HepG2 (cell line): ENCODE results near the gene EBLN2. TPM values are rescaled to one million over a fixed set of nuclear protein-coding genes. Genes with fewer than 3 reads are reported as not detected.
A peak's percentile ranks its signal among the peaks of the same experiment; 100 is the strongest.

ENCODE experiments used
- ATAC-seq: fragments of 200-7000 bp; cut with Tn5 transposase; 3 replicates; pipeline ENCODE4 v1.9.1; 2020; ENCODE audit warnings: mild to moderate bottlenecking, moderate library complexity
- Bru-seq: library from RNA; stranded (reverse); fragments of 400-500 nt; gene quantifications from one replicate; lab custom pipeline; 2021; lab: Mats Ljungman, UMichigan
- BruChase-seq, 2 experiments: library from RNA; stranded (reverse); fragments of 400-500 nt; gene quantifications; one replicate each; lab custom pipeline; 2021; lab: Mats Ljungman, UMichigan
- BruUV-seq: library from RNA; stranded (reverse); fragments of 400-500 nt; replicated peaks from 2 replicates; lab custom pipeline; 2021; lab: Mats Ljungman, UMichigan
- CTCF ChIA-PET: fragments of 300-600 bp; formaldehyde crosslinking; extraction: SDS; loops from one replicate; lab custom pipeline; 2021; ENCODE audit warnings: low total read pairs, inconsistent platforms, low intra/inter-chr PET ratio; lab: Yijun Ruan, JAX
- POLR2A ChIA-PET: fragments of 350-600 bp; sonication (Branson Sonifier 250); formaldehyde crosslinking; loops from one replicate; lab custom pipeline; 2020; ENCODE audit warnings: antibody characterized with exemption, inconsistent platforms; lab: Yijun Ruan, JAX
- DNase-seq: peaks from one replicate; pipeline ENCODE4 v3.0.0-alpha.2; 2015; ENCODE audit warnings: low spot score
- FAIRE-seq: peaks from 3 replicates; lab custom pipeline; 2011; peaks lifted over from hg19 to GRCh38; lab: Jason Lieb, UNC
- H2AFZ ChIP-seq: one replicate; pipeline ENCODE4 v1.6.1; 2011; ENCODE audit warnings: low read length, inconsistent platforms
- H3K27ac ChIP-seq: fragments of 300-600 bp; 3 replicates; pipeline ENCODE4 v1.8.0; 2011; ENCODE audit warnings: mixed run types, mild to moderate bottlenecking, mixed read lengths, low read length, inconsistent platforms; ENCODE audit not compliant: insufficient read depth; ENCODE audit errors: extremely low read length
- H3K27me3 ChIP-seq, 2 experiments: fragments of 200-600 bp in 1 of 2; 2 replicates in 1 of 2; 3 replicates in 1 of 2; pipeline versions ENCODE4 v1.6.0 to v1.8.0; 2011; ENCODE audit warnings: low read length in 2 of 2, mild to moderate bottlenecking in 2 of 2, moderate library complexity in 2 of 2, inconsistent platforms in 1 of 2; ENCODE audit not compliant: insufficient read depth in 2 of 2, control insufficient read depth in 1 of 2
- H3K36me3 ChIP-seq, 2 experiments: fragments of 200-600 bp in 1 of 2; replicated peaks in 1 of 2; 2 replicates in 1 of 2; 3 replicates in 1 of 2; pipeline versions ENCODE4 v1.5.1 to v1.8.0; 2011; ENCODE audit warnings: low read length in 2 of 2, inconsistent platforms in 1 of 2; ENCODE audit not compliant: insufficient read depth in 2 of 2, control insufficient read depth in 1 of 2
- H3K4me1 ChIP-seq: 2 replicates; pipeline ENCODE4 v1.5.1; 2012; ENCODE audit warnings: low read length, inconsistent platforms; ENCODE audit not compliant: insufficient read depth
- H3K4me2 ChIP-seq: 2 replicates; pipeline ENCODE4 v1.6.0; 2011; ENCODE audit warnings: low read depth, low read length, inconsistent platforms
- H3K4me3 ChIP-seq, 3 experiments: fragments of 200-600 bp in 1 of 3; sonication (generic), shearing (Covaris generic) in 1 of 3; replicated peaks in 1 of 3; 2 replicates each; pipeline ENCODE4 v1.5.1; 2011 to 2016; ENCODE audit warnings: low read length in 3 of 3, inconsistent platforms in 2 of 3, low read depth in 2 of 3, mild to moderate bottlenecking in 2 of 3, control low read depth in 1 of 3, mixed read lengths in 1 of 3; ENCODE audit not compliant: insufficient read depth in 1 of 3
- H3K79me2 ChIP-seq: one replicate; pipeline ENCODE4 v1.6.1; 2011; ENCODE audit warnings: low read length, inconsistent platforms; ENCODE audit not compliant: insufficient read depth
- H3K9ac ChIP-seq: 2 replicates; pipeline ENCODE4 v1.6.0; 2011; ENCODE audit warnings: mild to moderate bottlenecking, low read depth, low read length, inconsistent platforms; ENCODE audit not compliant: insufficient read depth
- H3K9me3 ChIP-seq: 2 replicates; pipeline ENCODE4 v1.5.1; 2012; ENCODE audit warnings: mild to moderate bottlenecking, low read length
- H4K20me1 ChIP-seq: 2 replicates; pipeline ENCODE4 v1.6.0; 2011; ENCODE audit warnings: inconsistent platforms, mild to moderate bottlenecking, low read length, moderate library complexity; ENCODE audit not compliant: insufficient read depth
- KDM1A ChIP-seq: IDR thresholded peaks from 2 replicates; pipeline ENCODE4 v1.6.1; 2016; ENCODE audit warnings: missing compliant biosample characterization
- ZBTB21 ChIP-seq: sonication (generic); formaldehyde crosslinking; IDR thresholded peaks from 2 replicates; pipeline ENCODE4 v1.4.0; 2020; ENCODE audit warnings: missing genetic modification reagents
- WGBS: methylation state at CpG from one replicate; pipeline ENCODE4 v1.1.6; 2017; ENCODE audit warnings: low lambda C conversion rate; 5-methylcytosine and 5-hydroxymethylcytosine counted together
- in situ Hi-C: cut with HindIII; loops from 2 replicates; pipeline ENCODE4 v1.10.0; 2017; ENCODE audit warnings: low pct_unique_long_range_greater_than_20kb; ENCODE audit not compliant: extremely low pct_ligation_motif_present
- intact Hi-C: fragments of 100-400 bp; cut with micrococcal nuclease; formaldehyde crosslinking; loops from one replicate; pipeline ENCODE4 v1.10.0; 2022; ENCODE audit not compliant: unreplicated experiment
- long read RNA-seq, 2 experiments: library from RNA in 1 of 2; library from polyadenylated mRNA in 1 of 2; stranded (forward) in 1 of 2; unstranded in 1 of 2; transcript quantifications; one replicate each; pipeline ENCODE4 v2.0.0, GENCODE V29; 2019 to 2022
- polyA minus RNA-seq, 3 experiments: library from RNA; depleted of rRNA, polyadenylated mRNA; stranded (reverse); fragments of >200 nt; gene quantifications; 2 replicates each; pipeline ENCODE4 v1.2.3, GENCODE V29; 2011; ENCODE audit warnings: low replicate concordance in 1 of 3
- polyA plus RNA-seq, 8 experiments: library from polyadenylated mRNA; depleted of rRNA in 3 of 8; stranded (reverse) in 7 of 8; unstranded in 1 of 8; fragments of >200 nt; fragmentation: Illumina TruSeq in 4 of 8; extraction: Trizol in 4 of 8; gene quantifications; 2 replicates each; pipeline versions ENCODE4 v1.2.1 to v1.2.3, GENCODE V29; 2011 to 2016; ENCODE audit warnings: low read depth in 4 of 8, missing spikeins in 1 of 8, mixed read lengths in 1 of 8; ENCODE audit not compliant: insufficient read depth in 1 of 8
- total RNA-seq, 5 experiments: library from RNA; depleted of rRNA; stranded (reverse); fragments of >200 nt; fragmentation: Illumina TruSeq; extraction: Trizol; gene quantifications; 2 replicates each; pipeline ENCODE4 v1.2.3, GENCODE V29; 2016; ENCODE audit warnings: low read depth in 1 of 5
- TF ChIP-seq, protein P1 (sequence below): sonication (generic); formaldehyde crosslinking; IDR thresholded peaks from 2 replicates; pipeline ENCODE4 v1.4.0; 2020; ENCODE audit warnings: missing genetic modification reagents, borderline replicate concordance

EBLN2 gene
- total RNA-seq (2016; rRNA removed; fragmentation: Illumina TruSeq; extraction: Trizol) (1.3 and 8.3 TPM in 2 replicates), polyA plus RNA-seq (2011; rRNA removed) (2.6 and 3.3 TPM in 2 replicates), polyA minus RNA-seq (2011; rRNA and poly(A)+ RNA removed; ENCODE audit: low replicate concordance) (6.9 and 7.2 TPM in 2 replicates), Bru-seq, nascent RNA (percentile 96 among the genes with signal in this experiment), BruChase-seq, experiment 1, labeled RNA remaining after a 6-hour chase (percentile 78 among the genes with signal in this experiment), BruChase-seq, experiment 2, labeled RNA remaining after a 2-hour chase (percentile 90 among the genes with signal in this experiment)
- 3.8 and 3.9 TPM in 2 replicates for total RNA-seq (2016; cell fraction: cytosol; rRNA removed; fragmentation: Illumina TruSeq; extraction: Trizol; ENCODE audit: low read depth)
- total RNA-seq (2016; cell fraction: insoluble cytoplasmic fraction; rRNA removed; fragmentation: Illumina TruSeq; extraction: Trizol), result 0.92 and 8.0 TPM in 2 replicates
- total RNA-seq (2016; cell fraction: membrane; rRNA removed; fragmentation: Illumina TruSeq; extraction: Trizol), result 6.1 and 8.1 TPM in 2 replicates
- total RNA-seq (2016; cell fraction: nucleus; rRNA removed; fragmentation: Illumina TruSeq; extraction: Trizol), result 22.4 and 25.8 TPM in 2 replicates
- 0.21 and 0.36 TPM in 2 replicates for polyA plus RNA-seq (2011; cell fraction: cytosol; rRNA removed)
- 8.2 and 8.5 TPM in 2 replicates for polyA plus RNA-seq (2011; cell fraction: nucleus; rRNA removed)
- 1.7 and 1.9 TPM in 2 replicates for polyA plus RNA-seq (2012)
- not detected in 2 replicates for polyA plus RNA-seq (2016; cell fraction: cytosol; fragmentation: Illumina TruSeq; extraction: Trizol; ENCODE audit: low read depth)
- polyA plus RNA-seq (2016; cell fraction: insoluble cytoplasmic fraction; fragmentation: Illumina TruSeq; extraction: Trizol; ENCODE audit: low read depth), result 0.22 and 0.33 TPM in 2 replicates
- polyA plus RNA-seq (2016; cell fraction: membrane; fragmentation: Illumina TruSeq; extraction: Trizol; ENCODE audit: low read depth), result not detected in 2 replicates
- 22.5 and 23.0 TPM in 2 replicates for polyA plus RNA-seq (2016; cell fraction: nucleus; fragmentation: Illumina TruSeq; extraction: Trizol; ENCODE audit: insufficient read depth, low read depth)
- polyA minus RNA-seq (2011; cell fraction: cytosol; rRNA and poly(A)+ RNA removed), result 0.99 and 1.4 TPM in 2 replicates
- polyA minus RNA-seq (2011; cell fraction: nucleus; rRNA and poly(A)+ RNA removed), result 46.7 and 49.7 TPM in 2 replicates
- long read RNA-seq, experiment 1, result 0 reads
- long read RNA-seq, experiment 2, result 0 reads

- BruUV-seq, result no TSS peak
- POLR2A ChIA-PET, result no interaction called here
- in situ Hi-C loops, result loop anchor here (25.0 kb wide), 1 partner anchor 649 kb away; no protein-coding TSS in a partner anchor
Measured at GRCh38 chr3:73061416-73061815, at the start of gene EBLN2. Gene EBLN2 (plus strand): TSS chr3:73061659. CDS start chr3:73062082, 423 bp downstream.

More at GRCh38 chr3:73061416-73061815, at the start of gene EBLN2:
- no peaks in the 10 kb centered on the region for H3K9me3 ChIP-seq
- no peaks in the 10 kb centered on the region for H3K27me3 ChIP-seq
- H3K27ac ChIP-seq, result no peak within 1 kb of the TSS
- TF ChIP-seq, protein P1, sequence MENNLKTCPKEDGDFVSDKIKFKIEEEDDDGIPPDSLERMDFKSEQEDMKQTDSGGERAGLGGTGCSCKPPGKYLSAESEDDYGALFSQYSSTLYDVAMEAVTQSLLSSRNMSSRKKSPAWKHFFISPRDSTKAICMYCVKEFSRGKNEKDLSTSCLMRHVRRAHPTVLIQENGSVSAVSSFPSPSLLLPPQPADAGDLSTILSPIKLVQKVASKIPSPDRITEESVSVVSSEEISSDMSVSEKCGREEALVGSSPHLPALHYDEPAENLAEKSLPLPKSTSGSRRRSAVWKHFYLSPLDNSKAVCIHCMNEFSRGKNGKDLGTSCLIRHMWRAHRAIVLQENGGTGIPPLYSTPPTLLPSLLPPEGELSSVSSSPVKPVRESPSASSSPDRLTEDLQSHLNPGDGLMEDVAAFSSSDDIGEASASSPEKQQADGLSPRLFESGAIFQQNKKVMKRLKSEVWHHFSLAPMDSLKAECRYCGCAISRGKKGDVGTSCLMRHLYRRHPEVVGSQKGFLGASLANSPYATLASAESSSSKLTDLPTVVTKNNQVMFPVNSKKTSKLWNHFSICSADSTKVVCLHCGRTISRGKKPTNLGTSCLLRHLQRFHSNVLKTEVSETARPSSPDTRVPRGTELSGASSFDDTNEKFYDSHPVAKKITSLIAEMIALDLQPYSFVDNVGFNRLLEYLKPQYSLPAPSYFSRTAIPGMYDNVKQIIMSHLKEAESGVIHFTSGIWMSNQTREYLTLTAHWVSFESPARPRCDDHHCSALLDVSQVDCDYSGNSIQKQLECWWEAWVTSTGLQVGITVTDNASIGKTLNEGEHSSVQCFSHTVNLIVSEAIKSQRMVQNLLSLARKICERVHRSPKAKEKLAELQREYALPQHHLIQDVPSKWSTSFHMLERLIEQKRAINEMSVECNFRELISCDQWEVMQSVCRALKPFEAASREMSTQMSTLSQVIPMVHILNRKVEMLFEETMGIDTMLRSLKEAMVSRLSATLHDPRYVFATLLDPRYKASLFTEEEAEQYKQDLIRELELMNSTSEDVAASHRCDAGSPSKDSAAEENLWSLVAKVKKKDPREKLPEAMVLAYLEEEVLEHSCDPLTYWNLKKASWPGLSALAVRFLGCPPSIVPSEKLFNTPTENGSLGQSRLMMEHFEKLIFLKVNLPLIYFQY (CRISPR knock-in tag), result no peak
- TF ChIP-seq ZBTB21 (CRISPR knock-in tag) (no peak), KDM1A (CRISPR knock-in tag) (no peak)
- ATAC-seq (no peak), FAIRE-seq (no peak), DNase-seq (no peak)
- H3K4me3 ChIP-seq, result no peak within 1 kb of the TSS
- no peak within 1 kb of the TSS for H3K9ac ChIP-seq
- CTCF ChIA-PET, result no interaction called here
- no peak within 1 kb of the TSS for H2AFZ ChIP-seq
- intact Hi-C loops, result no loop called here
- 100% methylated on average over 2 of the region's 2 CpGs for WGBS
- peaks cover 9 to 57% of the 10 kb centered on the region in 2 experiments for H3K36me3 ChIP-seq
- no peak within 1 kb of the TSS for H3K4me2 ChIP-seq
- peaks cover 7% of the 10 kb centered on the region; the same call in 1 of the 2 replicates for H4K20me1 ChIP-seq
- peaks cover 45% of the 10 kb centered on the region for H3K79me2 ChIP-seq
- peaks cover 9% of the 10 kb centered on the region; the same call in 1 of the 2 replicates for H3K4me1 ChIP-seq
